Neural cell (in vitro differentiated cells): ENCODE data around the gene GPX6. TPM values are rescaled to one million over a fixed set of nuclear protein-coding genes. Genes with fewer than 3 reads are reported as not detected.

Source experiments
- H2AFZ ChIP-seq: fragments of 200-600, 300-800 bp; sonication (generic), shearing (Covaris generic); 2 replicates; pipeline ENCODE4 v1.6.0; 2014; ENCODE audit warnings: low read depth, mild to moderate bottlenecking, antibody characterized with exemption, low read length, moderate library complexity
- H3F3A ChIP-seq: fragments of 200-600 bp; shearing (Covaris generic); 2 replicates; pipeline ENCODE4 v1.6.1; 2016; ENCODE audit warnings: mild to moderate bottlenecking, moderate library complexity, mixed read lengths, antibody characterized with exemption, low read length; ENCODE audit not compliant: insufficient read depth, poor library complexity, severe bottlenecking
- H3K27ac ChIP-seq: fragments of 200-600, 300-800 bp; sonication (generic), shearing (Covaris generic); 2 replicates; pipeline ENCODE4 v1.5.1; 2014; ENCODE audit warnings: mild to moderate bottlenecking, low read length, moderate library complexity
- H3K27me3 ChIP-seq: fragments of 300-800, 200-600 bp; sonication (generic), shearing (Covaris generic); 2 replicates; pipeline ENCODE4 v1.6.0; 2014; ENCODE audit warnings: mild to moderate bottlenecking, low read depth, low read length, moderate library complexity; ENCODE audit not compliant: insufficient read depth
- H3K36me3 ChIP-seq: fragments of 300-800, 200-600 bp; sonication (generic), shearing (Covaris generic); 2 replicates; pipeline ENCODE4 v1.5.1; 2014; ENCODE audit warnings: mild to moderate bottlenecking, antibody characterized with exemption, low read length, moderate library complexity; ENCODE audit not compliant: insufficient read depth
- H3K4me2 ChIP-seq: fragments of 300-800, 200-600 bp; sonication (generic), shearing (Covaris generic); 2 replicates; pipeline ENCODE4 v1.6.0; 2014; ENCODE audit warnings: mild to moderate bottlenecking, low read length
- H3K4me3 ChIP-seq: fragments of 300-800, 200-600 bp; sonication (generic), shearing (Covaris generic); 2 replicates; pipeline ENCODE4 v1.5.1; 2014; ENCODE audit warnings: mild to moderate bottlenecking, low read length, moderate library complexity
- H3K79me2 ChIP-seq: fragments of 200-600 bp; shearing (Covaris generic); replicated peaks from 2 replicates; pipeline ENCODE4 v1.6.0; 2014; ENCODE audit warnings: mild to moderate bottlenecking, low read length, moderate library complexity; ENCODE audit not compliant: insufficient read depth
- H3K9ac ChIP-seq: fragments of 300-800, 200-600 bp; sonication (generic), shearing (Covaris generic); 2 replicates; pipeline ENCODE4 v1.6.1; 2016; ENCODE audit warnings: mild to moderate bottlenecking, low read length, mixed read lengths
- H3K9me2 ChIP-seq: fragments of 200-600 bp; shearing (Covaris generic); 2 replicates; pipeline ENCODE4 v1.6.1; 2016; ENCODE audit warnings: mild to moderate bottlenecking, low read length, mixed read lengths; ENCODE audit not compliant: insufficient read depth
- H3K9me3 ChIP-seq: fragments of 200-600, 300-800 bp; sonication (generic), shearing (Covaris generic); 2 replicates; pipeline ENCODE4 v1.6.1; 2016; ENCODE audit warnings: mild to moderate bottlenecking, mixed run types, low read length, moderate library complexity, mixed read lengths
- H4K20me1 ChIP-seq: fragments of 200-600 bp; shearing (Covaris generic); 2 replicates; pipeline ENCODE4 v1.6.1; 2016; ENCODE audit warnings: mild to moderate bottlenecking, mixed run types; ENCODE audit not compliant: insufficient read depth
- EP300 ChIP-seq: fragments of 450-650 bp; conservative IDR thresholded peaks from 2 replicates; pipeline ENCODE4 v1.6.1; 2014; ENCODE audit warnings: antibody characterized with exemption, mild to moderate bottlenecking, moderate library complexity; ENCODE audit not compliant: poor library complexity, severe bottlenecking
- EZH2 ChIP-seq: fragments of 200-600, 300-800 bp; shearing (Covaris generic), sonication (generic); IDR thresholded peaks from 2 replicates; pipeline ENCODE4 v1.6.1; 2014; ENCODE audit warnings: antibody characterized with exemption, low read length, borderline replicate concordance, mild to moderate bottlenecking; ENCODE audit not compliant: insufficient read depth, poor library complexity, severe bottlenecking
- MXI1 ChIP-seq: fragments of 450-650 bp; conservative IDR thresholded peaks from 2 replicates; pipeline ENCODE4 v1.6.1; 2014; ENCODE audit warnings: antibody characterized with exemption, mild to moderate bottlenecking; ENCODE audit not compliant: poor library complexity, severe bottlenecking
- POLR2AphosphoS5 ChIP-seq: IDR thresholded peaks from 2 replicates; pipeline ENCODE4 v1.6.1; 2012
- RAD21 ChIP-seq: fragments of 450-650 bp; conservative IDR thresholded peaks from 2 replicates; pipeline ENCODE4 v1.6.1; 2014; ENCODE audit warnings: antibody characterized with exemption, mild to moderate bottlenecking, moderate library complexity
- REST ChIP-seq: IDR thresholded peaks from 2 replicates; pipeline ENCODE4 v1.6.1; 2012; ENCODE audit warnings: borderline replicate concordance
- SMC3 ChIP-seq: fragments of 450-650 bp; conservative IDR thresholded peaks from 2 replicates; pipeline ENCODE4 v1.6.1; 2014; ENCODE audit warnings: antibody characterized with exemption, mild to moderate bottlenecking, moderate library complexity; ENCODE audit not compliant: poor library complexity
- TAF1 ChIP-seq: IDR thresholded peaks from 2 replicates; pipeline ENCODE4 v1.6.1; 2012; ENCODE audit warnings: low read depth
- polyA minus RNA-seq: library from RNA; depleted of rRNA, polyadenylated mRNA; stranded (reverse); fragments of >200 nt; gene quantifications from 2 replicates; pipeline ENCODE4 v1.2.3, GENCODE V29; 2014
- polyA plus RNA-seq: library from polyadenylated mRNA; depleted of rRNA; stranded (reverse); fragments of >200 nt; gene quantifications from 2 replicates; pipeline ENCODE4 v1.2.3, GENCODE V29; 2014
- TF ChIP-seq, protein P1 (sequence below): fragments of 450-650 bp; IDR thresholded peaks from 2 replicates; pipeline ENCODE4 v1.5.1; 2014; ENCODE audit warnings: antibody characterized with exemption, mild to moderate bottlenecking, moderate library complexity; ENCODE audit not compliant: poor library complexity, severe bottlenecking

Gene GPX6
- polyA plus RNA-seq: not detected in 2 replicates
- polyA minus RNA-seq: not detected in 2 replicates

GRCh38 chr6:28515676-28516075 lies at the start of gene GPX6:
Gene GPX6 (minus strand): TSS chr6:28515793. CDS start chr6:28515743, 50 bp downstream.
- Histone ChIP-seq H3K9ac (no peak within 1 kb of the TSS), H3K79me2 (no peaks in the 10 kb centered on the region), H3K36me3 (no peaks in the 10 kb centered on the region), H3K27me3 (no peaks in the 10 kb centered on the region), H4K20me1 (no peaks in the 10 kb centered on the region), H3K27ac (no peak within 1 kb of the TSS), H3F3A (no peaks in the 10 kb centered on the region), H3K4me2 (no peak within 1 kb of the TSS), H3K4me3 (no peak within 1 kb of the TSS), H3K9me2 (no peaks in the 10 kb centered on the region), H2AFZ (no peak within 1 kb of the TSS), H3K9me3 (no peaks in the 10 kb centered on the region)
- TF ChIP-seq EZH2 (no peak), POLR2AphosphoS5 (no peak)

- H3K27ac ChIP-seq: no peak overlapping the region
- H3K9me2 ChIP-seq: no peaks in the 10 kb centered on the region
- no peaks in the 10 kb centered on the region for H4K20me1 ChIP-seq
- H3K9ac ChIP-seq: no peak overlapping the region
- no peak overlapping the region for H2AFZ ChIP-seq
- no peak overlapping the region for H3K4me3 ChIP-seq
- TF ChIP-seq MXI1 (no peak), EZH2 (no peak), TAF1 (no peak), EP300 (no peak), POLR2AphosphoS5 (no peak), SMC3 (no peak), RAD21 (no peak), REST (no peak)
- TF ChIP-seq, protein P1, sequence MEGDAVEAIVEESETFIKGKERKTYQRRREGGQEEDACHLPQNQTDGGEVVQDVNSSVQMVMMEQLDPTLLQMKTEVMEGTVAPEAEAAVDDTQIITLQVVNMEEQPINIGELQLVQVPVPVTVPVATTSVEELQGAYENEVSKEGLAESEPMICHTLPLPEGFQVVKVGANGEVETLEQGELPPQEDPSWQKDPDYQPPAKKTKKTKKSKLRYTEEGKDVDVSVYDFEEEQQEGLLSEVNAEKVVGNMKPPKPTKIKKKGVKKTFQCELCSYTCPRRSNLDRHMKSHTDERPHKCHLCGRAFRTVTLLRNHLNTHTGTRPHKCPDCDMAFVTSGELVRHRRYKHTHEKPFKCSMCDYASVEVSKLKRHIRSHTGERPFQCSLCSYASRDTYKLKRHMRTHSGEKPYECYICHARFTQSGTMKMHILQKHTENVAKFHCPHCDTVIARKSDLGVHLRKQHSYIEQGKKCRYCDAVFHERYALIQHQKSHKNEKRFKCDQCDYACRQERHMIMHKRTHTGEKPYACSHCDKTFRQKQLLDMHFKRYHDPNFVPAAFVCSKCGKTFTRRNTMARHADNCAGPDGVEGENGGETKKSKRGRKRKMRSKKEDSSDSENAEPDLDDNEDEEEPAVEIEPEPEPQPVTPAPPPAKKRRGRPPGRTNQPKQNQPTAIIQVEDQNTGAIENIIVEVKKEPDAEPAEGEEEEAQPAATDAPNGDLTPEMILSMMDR: no peak
- no peaks in the 10 kb centered on the region for H3K79me2 ChIP-seq
- no peak overlapping the region for H3K4me2 ChIP-seq
- no peaks in the 10 kb centered on the region for H3K36me3 ChIP-seq
- H3K9me3 ChIP-seq: no peaks in the 10 kb centered on the region
- H3F3A ChIP-seq: no peaks in the 10 kb centered on the region
- no peaks in the 10 kb centered on the region for H3K27me3 ChIP-seq
Measured at GRCh38 chr6:28563430-28564095, 48.0 kb upstream of the GPX6 start.
